ENCODE data around the gene PHETA1.

- TF ChIP-seq, protein P1, sequence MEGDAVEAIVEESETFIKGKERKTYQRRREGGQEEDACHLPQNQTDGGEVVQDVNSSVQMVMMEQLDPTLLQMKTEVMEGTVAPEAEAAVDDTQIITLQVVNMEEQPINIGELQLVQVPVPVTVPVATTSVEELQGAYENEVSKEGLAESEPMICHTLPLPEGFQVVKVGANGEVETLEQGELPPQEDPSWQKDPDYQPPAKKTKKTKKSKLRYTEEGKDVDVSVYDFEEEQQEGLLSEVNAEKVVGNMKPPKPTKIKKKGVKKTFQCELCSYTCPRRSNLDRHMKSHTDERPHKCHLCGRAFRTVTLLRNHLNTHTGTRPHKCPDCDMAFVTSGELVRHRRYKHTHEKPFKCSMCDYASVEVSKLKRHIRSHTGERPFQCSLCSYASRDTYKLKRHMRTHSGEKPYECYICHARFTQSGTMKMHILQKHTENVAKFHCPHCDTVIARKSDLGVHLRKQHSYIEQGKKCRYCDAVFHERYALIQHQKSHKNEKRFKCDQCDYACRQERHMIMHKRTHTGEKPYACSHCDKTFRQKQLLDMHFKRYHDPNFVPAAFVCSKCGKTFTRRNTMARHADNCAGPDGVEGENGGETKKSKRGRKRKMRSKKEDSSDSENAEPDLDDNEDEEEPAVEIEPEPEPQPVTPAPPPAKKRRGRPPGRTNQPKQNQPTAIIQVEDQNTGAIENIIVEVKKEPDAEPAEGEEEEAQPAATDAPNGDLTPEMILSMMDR (IDR thresholded peaks at IDR 0.05), result no peak
- no peak for TF ChIP-seq TCF12 (IDR thresholded peaks at IDR 0.05)
- no peak for TF ChIP-seq EZH2phosphoT487 (IDR thresholded peaks at IDR 0.05; ENCODE audit: borderline replicate concordance, low read depth)
- no peak for TF ChIP-seq POLR2AphosphoS5 (IDR thresholded peaks at IDR 0.05; ENCODE audit: low read depth, low read length)
These were observed 32.3 kb upstream of the PHETA1 start for GRCh38 chr12:111401167-111401605.
